Epithelial cell of esophagus (primary cell): ENCODE results near the gene ITSN2.

Experiments used
- DNase-seq: peaks from one replicate; pipeline ENCODE4 v3.0.0; 2010; ENCODE audit warnings: low read depth
- H3K4me3 ChIP-seq: 2 replicates; pipeline ENCODE4 v1.5.1; 2011; ENCODE audit warnings: mild to moderate bottlenecking, low read length, control low read depth
- TF ChIP-seq, protein P1 (sequence below): IDR thresholded peaks from 2 replicates; pipeline ENCODE4 v1.5.1; 2011; ENCODE audit warnings: low read depth, mild to moderate bottlenecking, low read length, control low read depth, inconsistent platforms; ENCODE audit not compliant: insufficient read depth; ENCODE audit errors: missing control alignments

ITSN2 gene

DNA sequence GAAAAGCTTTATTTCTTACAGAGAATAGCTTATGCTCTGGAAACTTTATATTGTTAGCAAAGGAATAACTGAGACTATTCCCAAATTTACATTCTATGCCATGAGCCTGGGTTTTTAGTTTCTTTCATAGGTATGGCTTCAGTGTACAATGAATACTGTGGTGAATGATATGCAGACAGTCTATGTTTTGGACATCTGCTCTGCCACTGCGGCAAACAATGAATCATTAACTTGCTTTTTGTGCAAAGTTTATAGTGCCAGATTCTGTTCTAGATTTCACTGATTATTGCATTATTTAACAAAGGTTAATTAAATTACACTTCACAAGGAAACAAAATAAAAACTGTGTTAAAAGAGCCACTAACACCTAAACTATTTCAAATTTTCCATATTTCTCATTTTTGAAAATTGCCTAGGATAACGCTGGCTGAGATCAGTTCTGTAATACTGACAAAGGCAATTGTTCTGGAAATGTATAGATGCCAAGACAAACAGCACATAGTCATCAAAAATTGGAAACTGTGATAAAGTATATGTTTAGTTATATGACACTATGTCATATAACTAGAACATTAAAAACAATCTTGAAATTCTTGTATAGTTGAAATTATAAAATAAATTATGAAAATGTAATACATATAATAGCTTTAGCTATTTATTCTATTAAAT is 74.7 kb downstream of the ITSN2 start:
- no peak overlapping the region for H3K4me3 ChIP-seq
- no peak for DNase-seq
- TF ChIP-seq, protein P1, sequence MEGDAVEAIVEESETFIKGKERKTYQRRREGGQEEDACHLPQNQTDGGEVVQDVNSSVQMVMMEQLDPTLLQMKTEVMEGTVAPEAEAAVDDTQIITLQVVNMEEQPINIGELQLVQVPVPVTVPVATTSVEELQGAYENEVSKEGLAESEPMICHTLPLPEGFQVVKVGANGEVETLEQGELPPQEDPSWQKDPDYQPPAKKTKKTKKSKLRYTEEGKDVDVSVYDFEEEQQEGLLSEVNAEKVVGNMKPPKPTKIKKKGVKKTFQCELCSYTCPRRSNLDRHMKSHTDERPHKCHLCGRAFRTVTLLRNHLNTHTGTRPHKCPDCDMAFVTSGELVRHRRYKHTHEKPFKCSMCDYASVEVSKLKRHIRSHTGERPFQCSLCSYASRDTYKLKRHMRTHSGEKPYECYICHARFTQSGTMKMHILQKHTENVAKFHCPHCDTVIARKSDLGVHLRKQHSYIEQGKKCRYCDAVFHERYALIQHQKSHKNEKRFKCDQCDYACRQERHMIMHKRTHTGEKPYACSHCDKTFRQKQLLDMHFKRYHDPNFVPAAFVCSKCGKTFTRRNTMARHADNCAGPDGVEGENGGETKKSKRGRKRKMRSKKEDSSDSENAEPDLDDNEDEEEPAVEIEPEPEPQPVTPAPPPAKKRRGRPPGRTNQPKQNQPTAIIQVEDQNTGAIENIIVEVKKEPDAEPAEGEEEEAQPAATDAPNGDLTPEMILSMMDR = no peak

DNA sequence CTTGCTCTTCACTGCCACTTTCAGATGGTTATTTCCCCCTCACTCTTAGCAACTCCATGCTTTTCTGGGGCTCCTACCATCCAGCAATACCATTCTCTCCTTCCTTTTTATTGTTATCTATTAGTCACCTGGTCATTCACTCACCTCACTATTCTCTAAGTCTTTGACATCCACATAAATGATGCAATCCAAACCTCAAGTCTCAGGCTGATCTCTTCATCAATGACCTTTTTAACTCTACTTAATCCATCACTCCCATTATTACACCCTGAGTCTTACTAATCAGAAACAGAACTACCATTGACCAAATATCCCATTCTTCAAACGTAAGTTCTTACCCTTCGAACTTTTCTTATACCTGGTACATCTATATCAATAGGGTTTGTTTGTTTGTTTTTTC is 79.7 kb downstream of the ITSN2 start:
- DNase-seq = no peak
- no peak overlapping the region for H3K4me3 ChIP-seq
- TF ChIP-seq, protein P1 = no peak

DNA sequence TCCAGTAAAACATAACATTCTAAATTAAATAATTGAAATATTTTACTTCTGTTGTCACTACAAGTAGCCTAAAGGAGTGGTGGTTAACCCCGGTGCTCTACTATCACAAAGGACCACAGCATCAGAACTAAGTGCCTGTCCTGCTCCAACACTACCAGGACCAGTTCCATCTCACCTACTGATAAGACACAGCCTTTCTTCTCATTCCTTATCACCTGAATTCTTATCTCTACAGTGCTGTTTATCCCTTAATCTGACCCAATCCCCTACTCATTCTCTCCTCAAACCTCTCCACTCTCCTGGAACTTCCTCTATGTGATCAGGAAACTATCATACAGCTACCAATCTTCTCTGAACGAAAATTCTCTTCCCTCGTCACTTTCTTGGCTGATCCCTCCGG is 80.2 kb downstream of the ITSN2 start:
- no peak for DNase-seq
- H3K4me3 ChIP-seq = no peak overlapping the region
- TF ChIP-seq, protein P1 = no peak

DNA sequence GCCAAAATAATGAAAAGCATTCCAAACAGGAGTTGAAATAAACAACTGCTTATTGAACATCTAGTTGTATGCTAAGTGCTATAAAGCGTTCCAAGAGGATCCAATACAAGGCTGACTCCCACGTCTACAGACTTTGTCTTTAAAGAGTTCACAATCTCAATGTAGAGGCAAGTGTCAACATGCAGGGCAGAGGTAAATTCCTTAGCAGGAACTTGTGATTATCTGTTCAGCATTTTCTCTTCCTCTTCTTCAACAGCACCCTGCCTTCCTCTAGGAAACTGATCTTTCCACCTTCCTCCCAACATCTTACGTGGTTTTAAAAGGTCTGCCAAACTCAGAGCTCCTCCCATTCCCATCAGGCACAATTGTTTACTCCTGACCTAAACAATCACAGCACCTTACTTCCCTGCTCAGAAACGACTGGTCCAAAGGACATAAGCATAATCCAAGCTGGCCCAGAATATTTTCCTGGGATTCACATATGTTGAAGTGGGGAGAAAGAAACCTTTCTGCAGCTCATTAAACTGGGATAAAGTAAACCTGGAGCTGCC is 83.9 kb downstream of the ITSN2 start:
- DNase-seq = peak; percentile 78
- no peak overlapping the region for H3K4me3 ChIP-seq
- TF ChIP-seq, protein P1 = no peak

DNA sequence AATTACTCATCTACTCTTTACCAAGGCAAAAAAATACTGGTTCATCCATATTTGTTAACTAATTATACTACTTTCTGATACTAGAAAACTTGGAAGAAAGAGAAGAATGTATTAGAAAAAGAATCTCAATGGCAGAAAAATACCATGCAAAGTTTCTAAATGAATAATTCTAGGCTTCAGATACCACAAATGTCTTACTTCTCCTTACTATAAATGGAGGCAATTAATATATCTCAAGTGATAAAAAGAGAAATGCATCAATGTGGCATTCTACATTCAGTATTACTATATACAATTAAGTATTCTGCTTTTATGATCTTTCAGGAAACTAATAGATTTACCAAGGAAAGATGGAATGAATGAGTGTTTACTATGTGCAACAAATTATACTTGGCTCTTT is 85.5 kb downstream of the ITSN2 start:
- no peak for DNase-seq
- TF ChIP-seq, protein P1 = no peak
- H3K4me3 ChIP-seq = no peak overlapping the region

DNA sequence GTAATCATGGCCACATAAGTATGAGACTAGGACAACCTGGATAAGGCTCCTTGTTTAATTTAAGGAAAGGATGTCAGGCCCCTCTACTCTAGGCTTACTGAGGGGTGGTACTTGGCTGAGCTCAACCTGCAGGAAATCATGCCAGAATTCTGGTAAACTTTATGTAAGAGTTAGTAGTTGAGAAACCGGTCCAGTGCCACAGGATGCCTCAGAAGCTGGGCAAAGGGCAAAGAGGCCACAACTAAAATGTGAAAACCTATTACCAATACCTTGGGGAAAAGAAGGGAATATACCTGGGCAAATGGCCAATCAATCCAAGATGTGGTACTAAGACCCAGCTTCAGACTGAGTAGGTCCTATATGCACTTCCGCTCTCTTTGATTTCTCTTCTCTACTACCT is 86.7 kb downstream of the ITSN2 start:
- no peak overlapping the region for H3K4me3 ChIP-seq
- TF ChIP-seq, protein P1 = no peak
- no peak for DNase-seq

DNA sequence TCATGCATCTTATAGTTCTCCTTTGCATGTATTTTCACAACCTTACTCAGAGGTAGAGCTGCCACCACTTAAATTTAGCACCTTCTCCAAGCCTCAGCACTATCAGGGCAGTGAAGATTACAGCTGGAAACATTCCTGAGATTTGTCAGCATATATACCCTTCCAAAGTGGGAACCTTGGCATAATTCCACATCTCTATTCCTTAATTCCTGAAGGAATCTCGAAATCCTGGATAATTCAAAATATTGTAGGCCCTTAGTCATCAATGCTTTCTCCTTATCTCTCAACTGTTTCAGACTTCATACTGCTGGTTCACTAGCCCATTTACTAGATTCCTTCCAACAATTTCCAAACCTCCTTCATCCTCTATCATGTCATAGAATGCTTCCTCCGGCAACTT is 87.4 kb downstream of the ITSN2 start:
- DNase-seq = no peak
- no peak overlapping the region for H3K4me3 ChIP-seq
- TF ChIP-seq, protein P1 = no peak
